GM18499 (cell line): ENCODE results near the gene TRMT11.
"Not testable (repeated sequence)": the region's sequence is repeated elsewhere in the genome, so short reads cannot be mapped to it uniquely, and the experiment has no call there.

Source experiments
- ATAC-seq: cut with Tn5 transposase; IDR thresholded peaks from one replicate; pipeline ENCODE4 v1.9.1; 2021; ENCODE audit warnings: moderate number of reproducible peaks; ENCODE audit not compliant: insufficient read depth, unreplicated experiment

TRMT11 gene

GRCh38 chr6:125988280-125988679 is 1.9 kb downstream of the TRMT11 start:
- no peak for ATAC-seq

DNA sequence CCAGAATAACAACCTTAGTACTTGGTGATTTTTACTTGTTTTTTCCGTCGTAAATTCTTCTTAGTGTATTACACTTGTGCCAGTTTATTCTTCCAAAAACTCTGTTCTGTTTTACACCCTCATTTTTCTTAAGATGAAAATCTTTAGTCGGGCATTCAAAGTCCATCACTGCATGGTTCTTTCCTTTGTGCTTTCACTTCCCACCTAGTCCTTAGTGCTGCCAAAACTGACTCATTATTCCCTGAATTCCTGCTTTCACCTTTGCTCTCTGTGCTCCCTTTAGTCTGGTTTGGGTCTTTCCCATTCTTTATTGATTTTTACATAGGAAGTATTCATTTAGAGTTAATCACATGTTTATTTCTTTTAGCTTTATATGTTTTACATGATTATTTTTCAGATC is 3.3 kb downstream of the TRMT11 start:
- no peak for ATAC-seq

- no peak for ATAC-seq
Observed at GRCh38 chr6:125991653-125992052, 5.3 kb downstream of the TRMT11 start.

GRCh38 chr6:125994670-125995488 is 8.5 kb downstream of the TRMT11 start:
- no peak for ATAC-seq

- ATAC-seq = peak; percentile 96
Observed at GRCh38 chr6:125995972-125996580, 9.7 kb downstream of the TRMT11 start.

GRCh38 chr6:126002755-126003679 is 16.7 kb downstream of the TRMT11 start:
- ATAC-seq = no peak

GRCh38 chr6:126007800-126008199 is 21.5 kb downstream of the TRMT11 start:
- no peak for ATAC-seq

DNA sequence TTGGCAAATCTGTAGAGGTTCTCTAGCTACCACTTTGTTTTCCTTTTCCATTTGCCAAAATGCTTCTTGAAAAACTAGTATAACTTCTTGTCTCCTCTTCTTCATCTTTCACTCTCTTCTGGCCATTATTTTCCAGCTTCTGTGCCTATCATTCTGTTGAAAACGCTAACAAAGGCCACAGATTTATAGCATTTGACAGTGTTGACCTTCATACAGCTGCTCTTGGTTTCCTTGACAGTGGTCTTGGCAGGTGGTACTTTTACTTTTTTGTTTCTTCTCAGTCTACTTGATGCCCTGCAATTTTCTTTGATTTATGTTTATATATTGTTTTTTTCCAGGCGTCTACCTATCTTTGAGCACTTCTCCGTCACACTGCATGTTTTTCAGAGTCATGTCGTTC is 23.7 kb downstream of the TRMT11 start:
- no peak for ATAC-seq

DNA sequence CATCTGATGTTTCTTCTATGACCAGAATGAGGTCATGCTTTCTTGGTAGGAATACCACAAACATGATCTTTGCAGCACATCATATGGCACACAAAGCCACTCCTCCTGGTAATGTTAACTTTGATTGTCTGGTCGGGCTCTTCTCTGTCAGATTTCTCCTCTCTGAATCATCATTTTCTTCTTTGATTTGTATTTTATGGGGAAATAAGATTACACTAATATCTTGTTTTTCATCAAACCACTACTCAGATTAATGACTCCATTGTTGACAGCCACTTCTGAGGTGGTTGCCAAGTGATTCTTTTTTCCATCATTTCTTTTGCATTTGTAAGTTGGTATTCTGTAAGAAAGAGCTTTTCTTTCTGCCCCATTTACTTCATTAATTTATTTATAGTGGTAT is 29.5 kb downstream of the TRMT11 start:
- ATAC-seq = no peak

DNA sequence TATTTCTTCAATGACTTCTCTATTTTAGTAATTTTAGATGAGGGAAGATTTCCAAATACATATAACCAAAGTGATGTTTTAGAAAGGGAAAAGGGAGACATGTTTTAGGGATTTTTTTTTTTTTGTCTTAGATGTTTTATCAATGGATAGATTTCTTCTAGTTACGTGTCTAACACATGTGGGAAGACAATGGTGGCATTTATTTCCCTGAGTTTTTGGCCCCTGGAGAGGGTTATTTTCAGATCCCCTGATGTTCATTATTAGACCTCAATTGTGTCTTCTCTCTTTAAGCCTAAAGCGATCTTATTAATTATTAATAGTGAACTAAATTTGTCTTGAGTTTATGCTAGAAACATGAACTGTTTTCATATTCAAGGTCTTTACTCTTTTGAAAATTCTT is 30.3 kb downstream of the TRMT11 start:
- no peak for ATAC-seq

DNA sequence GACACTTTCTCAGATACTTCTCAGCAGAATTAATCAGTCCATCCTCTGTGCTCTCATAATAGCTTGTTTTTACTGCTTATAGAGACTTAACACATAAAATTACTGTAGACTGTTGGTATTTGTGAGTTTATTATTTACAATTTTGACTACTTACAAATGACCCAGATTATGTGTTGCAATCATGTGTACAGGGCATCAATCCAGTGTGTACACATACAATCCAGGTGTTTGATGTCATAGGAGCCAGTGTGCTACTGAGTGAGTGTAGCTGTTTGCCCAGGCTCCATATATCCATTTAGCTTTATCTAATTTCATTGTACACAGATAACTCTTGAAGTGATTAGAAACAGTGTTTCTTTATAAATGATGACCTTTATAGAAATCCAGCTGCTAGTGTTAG is 31.3 kb downstream of the TRMT11 start:
- no peak for ATAC-seq

DNA sequence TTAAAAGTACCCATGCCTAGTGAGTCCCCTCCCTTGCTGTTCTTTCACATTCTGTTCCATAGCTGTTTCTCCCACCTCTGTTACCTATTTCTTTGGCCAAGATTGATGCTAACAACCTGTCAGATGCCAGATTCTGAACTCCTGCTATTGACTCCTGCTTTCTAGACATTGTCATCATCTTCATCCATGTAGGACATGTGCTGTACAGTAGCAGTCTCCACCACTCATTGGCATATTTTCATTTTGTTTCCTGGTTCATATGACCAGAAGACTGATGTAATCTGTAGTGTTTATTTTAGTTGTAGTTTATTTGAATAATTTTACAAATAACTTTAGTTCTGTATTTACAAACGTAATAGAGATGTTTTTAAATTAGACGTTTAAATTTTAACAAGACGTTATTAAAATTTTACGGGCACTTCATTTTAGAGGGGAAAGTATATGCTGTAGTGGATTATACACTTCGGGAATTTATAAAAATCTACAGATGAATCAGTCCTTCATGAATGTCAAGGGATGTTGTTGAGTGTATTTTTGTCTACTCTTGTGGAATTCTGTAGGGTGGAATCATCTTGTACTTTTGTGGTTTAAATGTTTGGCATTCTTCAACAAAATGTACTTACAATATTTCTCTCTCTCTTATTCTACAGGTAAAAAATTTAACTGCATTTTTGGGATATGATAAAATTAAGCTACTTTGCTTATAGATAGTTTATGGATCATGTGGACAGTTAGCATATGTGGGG is 34.1 kb downstream of the TRMT11 start:
- ATAC-seq = no peak

DNA sequence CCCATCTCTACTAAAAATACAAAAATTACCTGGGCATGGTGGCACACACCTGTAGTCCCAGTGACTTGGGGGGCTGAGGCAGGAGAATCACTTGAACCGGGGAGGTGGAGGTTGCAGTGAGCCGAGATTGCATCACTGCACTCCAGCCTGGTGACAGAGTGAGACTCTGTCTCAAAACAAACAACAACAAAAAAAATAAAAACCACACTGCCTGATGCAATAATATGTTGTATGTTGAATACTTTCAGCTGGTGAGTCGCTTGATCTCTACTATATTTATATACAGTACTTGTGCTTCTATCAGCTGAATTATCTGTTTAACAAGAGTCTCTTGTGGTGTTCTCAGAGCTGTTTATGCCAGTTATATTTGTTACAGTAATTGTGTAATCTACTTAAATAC is 37.1 kb downstream of the TRMT11 start:
- ATAC-seq = not testable (repeated sequence)

DNA sequence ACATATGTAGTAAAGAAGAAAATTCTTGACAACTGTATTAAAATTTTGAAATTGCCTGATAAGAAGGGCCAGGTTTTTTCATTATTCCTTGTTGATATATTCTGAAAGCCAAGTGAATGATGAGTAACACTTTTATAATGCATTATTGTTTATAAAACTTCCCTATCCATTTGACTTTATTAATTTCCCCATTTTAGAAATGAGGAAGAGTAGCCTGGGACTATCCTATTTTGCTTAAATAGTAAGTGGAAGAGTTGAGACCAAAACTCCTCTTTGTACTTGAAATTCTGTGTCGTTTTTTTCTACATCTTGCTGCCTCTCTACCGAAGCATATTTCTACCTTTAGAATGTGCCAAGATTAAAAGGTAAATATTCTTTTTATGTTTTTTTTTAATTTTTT is 39.7 kb downstream of the TRMT11 start:
- ATAC-seq = no peak

DNA sequence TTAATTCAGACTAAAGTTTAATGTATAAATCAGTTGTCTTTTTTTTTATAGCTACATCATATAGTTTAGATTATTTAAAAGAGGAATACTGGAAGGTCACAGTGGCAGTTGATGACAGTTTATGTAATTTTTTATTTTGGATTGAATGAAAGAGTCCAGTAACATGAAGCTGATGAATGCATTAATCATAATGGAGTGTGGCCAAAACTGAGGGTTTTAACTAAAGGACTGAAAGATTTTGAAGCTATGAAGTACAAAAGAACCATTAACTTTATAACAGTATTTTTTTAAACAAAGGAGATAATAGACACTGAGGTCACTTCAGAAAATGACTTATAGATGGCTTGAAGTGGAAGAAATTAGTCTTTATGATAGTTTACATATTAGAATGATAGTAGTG is 41.3 kb downstream of the TRMT11 start:
- no peak for ATAC-seq

DNA sequence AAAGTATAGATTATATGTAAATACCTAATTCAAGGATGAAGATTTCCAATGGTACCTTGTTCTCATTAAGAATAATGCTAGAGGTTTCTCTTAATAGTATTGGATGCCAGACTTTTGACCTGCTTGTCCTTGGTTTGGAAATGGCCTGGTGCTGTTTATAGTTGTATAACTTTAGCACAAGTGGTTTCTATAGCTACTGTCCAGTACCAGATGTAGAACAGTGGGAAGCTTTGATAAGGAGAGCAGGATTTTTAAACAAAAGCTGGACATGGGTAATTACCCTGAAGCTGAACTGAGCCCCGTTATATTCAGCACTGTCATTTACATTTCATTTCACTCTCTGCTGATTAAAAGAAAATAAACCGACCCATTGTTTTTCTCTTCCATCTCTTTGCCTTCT is 43.7 kb downstream of the TRMT11 start:
- ATAC-seq = no peak

DNA sequence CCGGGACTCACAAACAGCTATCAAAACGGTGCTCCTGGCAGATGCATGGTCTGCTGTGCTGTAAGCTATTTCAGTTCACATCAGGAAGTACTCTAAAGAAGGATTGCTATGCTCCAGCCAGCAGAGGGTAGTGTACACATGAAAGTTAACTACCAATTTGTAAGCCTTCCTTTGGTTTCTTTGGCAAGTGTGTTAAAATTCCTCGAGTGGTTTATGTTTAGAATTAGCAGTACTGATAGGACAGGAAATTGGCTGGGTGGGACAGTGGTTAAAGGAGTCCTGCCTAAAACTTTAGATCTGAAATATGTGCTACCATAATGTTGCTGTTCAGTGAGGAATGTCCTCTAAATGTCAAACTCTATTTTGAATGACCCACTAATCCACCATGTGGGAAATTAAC is 47.4 kb downstream of the TRMT11 start:
- ATAC-seq = peak; percentile 87

DNA sequence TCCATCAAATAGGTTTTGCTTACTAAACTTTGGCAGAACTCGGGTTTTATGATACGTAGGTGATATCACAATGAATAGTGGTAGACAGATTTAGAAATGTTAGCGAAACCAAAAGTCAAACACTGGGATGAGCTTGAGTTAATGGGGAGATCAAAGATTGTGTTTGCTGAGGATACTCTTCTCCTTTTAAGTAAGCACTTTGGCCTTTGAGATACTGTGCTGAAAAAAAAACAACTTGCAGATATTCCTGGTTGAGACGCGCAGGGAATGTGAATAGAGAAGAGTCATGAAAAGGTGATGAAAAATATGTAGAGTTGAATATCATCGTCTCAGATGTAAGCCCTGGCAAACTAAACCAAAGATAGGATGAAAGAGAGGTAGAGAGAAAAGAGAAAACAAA is 48.3 kb downstream of the TRMT11 start:
- no peak for ATAC-seq

GRCh38 chr6:126035764-126036163 is 49.4 kb downstream of the TRMT11 start:
- ATAC-seq = no peak

DNA sequence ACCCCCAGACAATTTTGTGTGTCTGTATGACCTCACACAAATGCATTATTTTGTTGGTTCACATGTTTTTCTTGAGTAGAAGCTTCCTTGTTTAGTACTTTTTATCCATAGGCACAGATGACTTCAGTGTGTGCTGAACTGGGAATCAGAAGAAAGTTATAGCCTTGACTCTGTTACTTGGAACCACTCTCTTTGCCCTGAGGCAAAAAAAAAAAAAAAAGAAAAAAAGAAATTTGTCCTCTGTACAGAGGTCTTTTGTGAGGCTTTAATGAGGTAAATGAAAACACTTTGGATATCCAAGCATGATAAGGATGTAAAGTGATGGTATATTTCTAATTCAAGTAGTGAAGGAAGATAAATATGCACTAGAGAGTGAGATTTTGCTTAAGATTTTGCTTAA is 51.9 kb downstream of the TRMT11 start:
- no peak for ATAC-seq
